ENCODE results near the gene GALNT2. TPM values are rescaled to one million over a fixed set of nuclear protein-coding genes. Genes with fewer than 3 reads are reported as not detected.

GALNT2 gene
- total and polyA plus RNA-seq, 2 of the 13 experiments (the other 11 are each of a cell fraction or from before 2014, with no cell fraction given): 39.3 to 39.6 TPM

- TF ChIP-seq AKAP8 (CRISPR knock-in tag; IDR thresholded peaks at IDR 0.05) (no peak), RXRA (CRISPR knock-in tag; IDR thresholded peaks at IDR 0.05) (no peak), ZBTB2 (CRISPR knock-in tag; IDR thresholded peaks at IDR 0.05; ENCODE audit: low read depth) (no peak), KAT8 (CRISPR knock-in tag; IDR thresholded peaks at IDR 0.05) (no peak), MYPOP (CRISPR knock-in tag; IDR thresholded peaks at IDR 0.05) (no peak), CHD2 (IDR thresholded peaks at IDR 0.05; ENCODE audit: low read depth, low read length) (no peak), ZNF816 (CRISPR knock-in tag; IDR thresholded peaks at IDR 0.05; ENCODE audit: borderline replicate concordance) (no peak), MEIS1 (CRISPR knock-in tag; IDR thresholded peaks at IDR 0.05; ENCODE audit: borderline replicate concordance) (no peak), ZNF577 (CRISPR knock-in tag; IDR thresholded peaks at IDR 0.05; ENCODE audit: borderline replicate concordance, low read depth) (no peak), HMGA1 (CRISPR knock-in tag; conservative IDR thresholded peaks at IDR 0.05) (no peak), IKZF4 (CRISPR knock-in tag; IDR thresholded peaks at IDR 0.05; ENCODE audit: borderline replicate concordance, low read depth, not compliant biosample characterization) (no peak)
- TF ChIP-seq, protein P1, sequence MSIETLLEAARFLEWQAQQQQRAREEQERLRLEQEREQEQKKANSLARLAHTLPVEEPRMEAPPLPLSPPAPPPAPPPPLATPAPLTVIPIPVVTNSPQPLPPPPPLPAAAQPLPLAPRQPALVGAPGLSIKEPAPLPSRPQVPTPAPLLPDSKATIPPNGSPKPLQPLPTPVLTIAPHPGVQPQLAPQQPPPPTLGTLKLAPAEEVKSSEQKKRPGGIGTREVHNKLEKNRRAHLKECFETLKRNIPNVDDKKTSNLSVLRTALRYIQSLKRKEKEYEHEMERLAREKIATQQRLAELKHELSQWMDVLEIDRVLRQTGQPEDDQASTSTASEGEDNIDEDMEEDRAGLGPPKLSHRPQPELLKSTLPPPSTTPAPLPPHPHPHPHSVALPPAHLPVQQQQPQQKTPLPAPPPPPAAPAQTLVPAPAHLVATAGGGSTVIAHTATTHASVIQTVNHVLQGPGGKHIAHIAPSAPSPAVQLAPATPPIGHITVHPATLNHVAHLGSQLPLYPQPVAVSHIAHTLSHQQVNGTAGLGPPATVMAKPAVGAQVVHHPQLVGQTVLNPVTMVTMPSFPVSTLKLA (IDR thresholded peaks at IDR 0.05): no peak
- Histone ChIP-seq H3K9ac (ENCODE audit: insufficient read depth, low read depth, low read length) (no peak overlapping the region), H4K20me1 (ENCODE audit: insufficient read depth, low read length) (no peaks in the 10 kb centered on the region), H3K27ac (ENCODE audit: extremely low read length, insufficient read depth, low read length) (no peak overlapping the region), H3K9me3 (ENCODE audit: low read length) (no peaks in the 10 kb centered on the region), H3K4me2 (ENCODE audit: low read depth, low read length) (no peak overlapping the region), H3K79me2 (ENCODE audit: insufficient read depth, low read length) (no peaks in the 10 kb centered on the region), H3K27me3 (ENCODE audit: control insufficient read depth in 1 of 2, insufficient read depth in 2 of 2, low read length in 2 of 2) (no peaks in the 10 kb centered on the region), H3K36me3 (replicated peaks in 1 of 2; ENCODE audit: control insufficient read depth in 1 of 2, insufficient read depth in 2 of 2, low read length in 2 of 2) (no peaks in the 10 kb centered on the region; a peak in 2 of 5 replicates), H2AFZ (ENCODE audit: low read length) (no peak overlapping the region), H3K4me1 (ENCODE audit: insufficient read depth, low read length) (peaks cover 6% of the 10 kb centered on the region), H3K4me3 (replicated peaks in 1 of 3; ENCODE audit: insufficient read depth in 1 of 3, low read depth in 2 of 3, low read length in 3 of 3) (no peak overlapping the region)
- ATAC-seq: no peak
- WGBS (ENCODE audit: low lambda C conversion rate): 100% methylated on average over 1 of the region's 1 CpG
- no TSS peak for BruUV-seq (replicated peaks)
- intact Hi-C loops (cut with micrococcal nuclease; ENCODE audit: unreplicated experiment) (no loop called here), in situ Hi-C loops (cut with HindIII; ENCODE audit: extremely low pct_ligation_motif_present, low pct_unique_long_range_greater_than_20kb) (no loop called here)
- no peak for DNase-seq (ENCODE audit: low spot score)
- ChIA-PET POLR2A (no interaction called here), CTCF (ENCODE audit: low intra/inter-chr PET ratio, low total read pairs) (no interaction called here)
- no peak for FAIRE-seq
These were observed 148.5 kb downstream of the GALNT2 start for GRCh38 chr1:230215529-230215928.

All from HepG2 (cell line).